ENCODE data around the gene TRAIP.

Gene TRAIP

DNA sequence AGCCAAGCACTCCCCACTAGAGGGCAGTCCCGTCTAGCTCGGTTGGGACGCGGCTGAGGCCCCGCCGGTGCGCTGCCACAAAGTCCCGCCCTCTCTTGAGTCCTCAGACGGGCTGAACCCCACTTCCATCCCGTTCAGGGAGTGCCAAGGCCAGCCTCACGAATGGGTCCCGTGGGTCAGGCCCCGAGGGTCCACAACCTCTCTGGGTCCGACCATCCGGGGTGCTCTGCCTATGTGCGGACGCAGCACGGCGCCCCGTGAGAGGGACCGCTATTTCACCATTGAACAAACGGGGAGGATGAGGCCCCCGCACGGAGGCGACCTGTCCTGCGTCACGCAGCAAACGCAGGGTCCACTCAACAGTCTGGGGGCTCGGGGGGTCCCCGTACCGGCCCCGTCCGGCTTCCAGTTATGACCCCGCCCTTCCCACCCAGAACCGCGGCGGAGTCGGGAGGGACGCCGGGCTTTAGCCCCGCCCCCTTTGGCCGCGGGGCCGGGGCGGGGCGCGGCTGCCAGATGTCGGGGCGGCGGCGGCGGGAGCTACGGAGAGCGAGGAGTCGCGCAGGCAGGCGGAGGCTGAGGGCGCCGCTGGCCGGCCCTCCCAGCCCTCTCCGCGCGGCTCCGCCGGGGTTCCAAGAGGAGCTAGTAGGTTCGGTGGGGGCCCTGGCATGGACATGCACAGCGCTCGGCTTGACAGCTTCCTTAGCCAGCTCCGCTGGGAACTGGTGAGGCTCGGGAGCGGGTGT is 53.5 kb downstream of the TRAIP start, which contains the start of gene INKA1:
Gene INKA1 (plus strand): TSS at position 543 of the 746 bp plus-strand sequence. CDS start 132 bp downstream, at position 675.
- H3F3A ChIP-seq (ENCODE audit: insufficient read depth, low read length) = no peaks in the 10 kb centered on the region
- H3K36me3 ChIP-seq (ENCODE audit: insufficient read depth, low read length) = no peaks in the 10 kb centered on the region
- no peaks in the 10 kb centered on the region for H3K9me3 ChIP-seq (ENCODE audit: low read length)
- no peaks in the 10 kb centered on the region for H4K20me1 ChIP-seq (ENCODE audit: insufficient read depth, low read length)
- peaks cover 25% of the 10 kb centered on the region for H3K4me1 ChIP-seq (ENCODE audit: insufficient read depth, low read length, severe bottlenecking)
- no peaks in the 10 kb centered on the region for H3K9me2 ChIP-seq (ENCODE audit: low read depth, low read length)
- TF ChIP-seq EZH2 (IDR thresholded peaks at IDR 0.05; ENCODE audit: borderline replicate concordance, low read length) = no peak
- TF ChIP-seq, protein P1, sequence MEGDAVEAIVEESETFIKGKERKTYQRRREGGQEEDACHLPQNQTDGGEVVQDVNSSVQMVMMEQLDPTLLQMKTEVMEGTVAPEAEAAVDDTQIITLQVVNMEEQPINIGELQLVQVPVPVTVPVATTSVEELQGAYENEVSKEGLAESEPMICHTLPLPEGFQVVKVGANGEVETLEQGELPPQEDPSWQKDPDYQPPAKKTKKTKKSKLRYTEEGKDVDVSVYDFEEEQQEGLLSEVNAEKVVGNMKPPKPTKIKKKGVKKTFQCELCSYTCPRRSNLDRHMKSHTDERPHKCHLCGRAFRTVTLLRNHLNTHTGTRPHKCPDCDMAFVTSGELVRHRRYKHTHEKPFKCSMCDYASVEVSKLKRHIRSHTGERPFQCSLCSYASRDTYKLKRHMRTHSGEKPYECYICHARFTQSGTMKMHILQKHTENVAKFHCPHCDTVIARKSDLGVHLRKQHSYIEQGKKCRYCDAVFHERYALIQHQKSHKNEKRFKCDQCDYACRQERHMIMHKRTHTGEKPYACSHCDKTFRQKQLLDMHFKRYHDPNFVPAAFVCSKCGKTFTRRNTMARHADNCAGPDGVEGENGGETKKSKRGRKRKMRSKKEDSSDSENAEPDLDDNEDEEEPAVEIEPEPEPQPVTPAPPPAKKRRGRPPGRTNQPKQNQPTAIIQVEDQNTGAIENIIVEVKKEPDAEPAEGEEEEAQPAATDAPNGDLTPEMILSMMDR (IDR thresholded peaks at IDR 0.05; ENCODE audit: low read length) = peak; percentile 92
- H3K9ac ChIP-seq (ENCODE audit: low read length) = peak within 1 kb of the TSS; percentile 64
- peak within 1 kb of the TSS; percentile 76 for H3K4me3 ChIP-seq (ENCODE audit: low read depth, low read length, poor library complexity, severe bottlenecking)
- H3K27me3 ChIP-seq (ENCODE audit: insufficient read depth, low read length) = no peaks in the 10 kb centered on the region
- no peak within 1 kb of the TSS for H3K27ac ChIP-seq (ENCODE audit: low read depth, low read length, poor library complexity, severe bottlenecking)
- peak within 1 kb of the TSS; percentile 89 for H3K4me2 ChIP-seq (ENCODE audit: low read length)
- H3K79me2 ChIP-seq (ENCODE audit: insufficient read depth, low read length) = no peaks in the 10 kb centered on the region
- 0 out of 2 replicates have a peak within 1 kb of the TSS, but pooled peaks have one; percentile 48 for H2AFZ ChIP-seq (ENCODE audit: low read length)

GRCh38 chr3:49801160-49801559 is 55.2 kb downstream of the TRAIP start:
- H3K36me3 ChIP-seq (ENCODE audit: insufficient read depth, low read length) = no peaks in the 10 kb centered on the region
- no peaks in the 10 kb centered on the region for H4K20me1 ChIP-seq (ENCODE audit: insufficient read depth, low read length)
- H3K4me1 ChIP-seq (ENCODE audit: insufficient read depth, low read length, severe bottlenecking) = peaks cover 25% of the 10 kb centered on the region
- no peaks in the 10 kb centered on the region for H3K9me2 ChIP-seq (ENCODE audit: low read depth, low read length)
- H3K9me3 ChIP-seq (ENCODE audit: low read length) = no peaks in the 10 kb centered on the region
- no peak overlapping the region for H3K4me2 ChIP-seq (ENCODE audit: low read length)
- no peak overlapping the region for H2AFZ ChIP-seq (ENCODE audit: low read length)
- H3K79me2 ChIP-seq (ENCODE audit: insufficient read depth, low read length) = no peaks in the 10 kb centered on the region
- no peak overlapping the region for H3K27ac ChIP-seq (ENCODE audit: low read depth, low read length, poor library complexity, severe bottlenecking)
- H3F3A ChIP-seq (ENCODE audit: insufficient read depth, low read length) = no peaks in the 10 kb centered on the region
- no peaks in the 10 kb centered on the region for H3K27me3 ChIP-seq (ENCODE audit: insufficient read depth, low read length)
- TF ChIP-seq, protein P1 (IDR thresholded peaks at IDR 0.05; ENCODE audit: low read length) = no peak
- TF ChIP-seq EZH2 (IDR thresholded peaks at IDR 0.05; ENCODE audit: borderline replicate concordance, low read length) = no peak
- no peak overlapping the region for H3K4me3 ChIP-seq (ENCODE audit: low read depth, low read length, poor library complexity, severe bottlenecking)
- H3K9ac ChIP-seq (ENCODE audit: low read length) = no peak overlapping the region

DNA sequence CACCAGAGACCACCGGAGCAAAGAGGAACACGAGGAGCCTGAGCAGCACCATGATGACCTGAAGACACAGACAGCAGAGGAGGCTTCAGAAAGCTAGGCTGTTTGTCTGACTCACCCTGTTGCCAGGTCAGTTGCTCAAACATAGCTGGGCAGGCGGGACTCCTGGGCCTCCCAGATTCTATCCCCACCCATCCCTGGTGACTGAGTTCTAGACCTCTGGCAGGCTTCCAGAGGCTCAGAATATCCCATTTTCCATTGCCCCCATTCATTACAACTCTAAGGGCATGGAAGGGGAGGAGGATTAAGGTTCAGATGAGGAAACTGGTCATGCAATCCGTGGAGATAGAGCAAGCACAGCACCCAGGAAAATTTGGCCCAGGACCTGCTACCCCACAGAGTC is 56.6 kb downstream of the TRAIP start, which contains the start of gene CDHR4:
Gene CDHR4 (minus strand): TSS at position 113 of the 400 bp plus-strand sequence. CDS start 61 bp downstream, at position 52.
- H3K4me3 ChIP-seq (ENCODE audit: low read depth, low read length, poor library complexity, severe bottlenecking) = no peak within 1 kb of the TSS

More for the DNA sequence above, 56.6 kb downstream of the TRAIP start, which contains the start of gene CDHR4:
- Histone ChIP-seq H3K4me1 (ENCODE audit: insufficient read depth, low read length, severe bottlenecking) (peaks cover 16% of the 10 kb centered on the region), H3K79me2 (ENCODE audit: insufficient read depth, low read length) (no peaks in the 10 kb centered on the region), H3K36me3 (ENCODE audit: insufficient read depth, low read length) (no peaks in the 10 kb centered on the region), H3K9me3 (ENCODE audit: low read length) (no peaks in the 10 kb centered on the region), H3K27me3 (ENCODE audit: insufficient read depth, low read length) (no peaks in the 10 kb centered on the region), H3F3A (ENCODE audit: insufficient read depth, low read length) (no peaks in the 10 kb centered on the region), H3K27ac (ENCODE audit: low read depth, low read length, poor library complexity, severe bottlenecking) (no peak within 1 kb of the TSS), H2AFZ (ENCODE audit: low read length) (no peak within 1 kb of the TSS), H3K9ac (ENCODE audit: low read length) (no peak within 1 kb of the TSS), H3K9me2 (ENCODE audit: low read depth, low read length) (no peaks in the 10 kb centered on the region), H4K20me1 (ENCODE audit: insufficient read depth, low read length) (no peaks in the 10 kb centered on the region), H3K4me2 (ENCODE audit: low read length) (no peak within 1 kb of the TSS)
- TF ChIP-seq, protein P1 (IDR thresholded peaks at IDR 0.05; ENCODE audit: low read length) = no peak
- TF ChIP-seq EZH2 (IDR thresholded peaks at IDR 0.05; ENCODE audit: borderline replicate concordance, low read length) = no peak

Data from OCI-LY1 (cell line).